Endothelial cell of umbilical vein (primary cell): ENCODE results near the gene NFIA.

Source experiments
- EZH2 ChIP-seq: IDR thresholded peaks from 2 replicates; pipeline ENCODE4 v1.6.1; 2012; ENCODE audit warnings: borderline replicate concordance, low read depth, mild to moderate bottlenecking, moderate library complexity, low read length, inconsistent platforms; ENCODE audit not compliant: severe bottlenecking
- FOS ChIP-seq: IDR thresholded peaks from 2 replicates; pipeline ENCODE4 v1.6.1; 2011; ENCODE audit warnings: mild to moderate bottlenecking, low read length, moderate library complexity, borderline replicate concordance; ENCODE audit not compliant: insufficient read depth
- GATA2 ChIP-seq: IDR thresholded peaks from 2 replicates; pipeline ENCODE4 v1.7.0; 2011; ENCODE audit warnings: low read depth, mild to moderate bottlenecking, moderate library complexity, mixed read lengths, low read length; ENCODE audit not compliant: insufficient read length, insufficient read depth
- JUN ChIP-seq: IDR thresholded peaks from 2 replicates; pipeline ENCODE4 v1.6.1; 2011; ENCODE audit warnings: borderline replicate concordance, low read depth; ENCODE audit not compliant: insufficient read length, insufficient read depth
- MAX ChIP-seq: IDR thresholded peaks from 2 replicates; pipeline ENCODE4 v1.6.1; 2011; ENCODE audit not compliant: insufficient read depth, insufficient read length
- MYC ChIP-seq: IDR thresholded peaks from one replicate; pipeline ENCODE4 v1.6.1; 2011; ENCODE audit warnings: mild to moderate bottlenecking, low read depth, low read length
- POLR2A ChIP-seq: IDR thresholded peaks from 2 replicates; pipeline ENCODE4 v1.6.1; 2012; ENCODE audit warnings: low read depth, mild to moderate bottlenecking, control low read depth, low read length
- POLR2AphosphoS5 ChIP-seq: IDR thresholded peaks from 2 replicates; pipeline ENCODE4 v1.6.1; 2012; ENCODE audit warnings: low read depth, mild to moderate bottlenecking, control low read depth, low read length, moderate library complexity; ENCODE audit not compliant: insufficient read depth
- TF ChIP-seq, protein P1 (sequence below), 2 donors: IDR thresholded peaks; 1 replicate in 1 of 2; 2 replicates in 1 of 2; pipeline ENCODE4 v1.5.1; 2011; ENCODE audit warnings: low read length in 2 of 2, mild to moderate bottlenecking in 2 of 2, moderate library complexity in 2 of 2, control low read depth in 1 of 2, inconsistent platforms in 1 of 2, low read depth in 1 of 2; ENCODE audit not compliant: insufficient read depth in 1 of 2; ENCODE audit errors: extremely low read depth in 1 of 2

DNA sequence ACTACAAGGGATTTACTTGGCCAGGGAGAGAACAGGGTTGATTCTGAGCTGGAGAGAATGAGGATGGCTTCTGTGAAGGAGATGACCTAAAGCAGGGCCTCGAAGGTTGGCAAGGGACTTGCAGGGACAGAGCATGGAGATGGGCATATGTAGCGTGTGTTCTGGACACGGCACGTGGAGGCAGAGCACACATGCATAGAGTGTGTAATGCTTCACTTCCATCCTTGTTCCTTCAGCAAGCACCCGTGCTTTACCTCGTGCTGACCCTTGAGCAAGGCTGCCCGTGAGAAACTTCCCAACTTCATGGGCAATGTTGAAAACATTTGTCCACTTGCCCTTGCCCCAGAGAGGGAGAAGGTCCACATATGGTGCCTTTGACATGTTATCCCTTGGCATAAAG, 33.1 kb downstream of the NFIA start:
- TF ChIP-seq POLR2AphosphoS5 (no peak), EZH2 (no peak), POLR2A (no peak), MAX (no peak), JUN (no peak), FOS (no peak), MYC (no peak), GATA2 (no peak)
- TF ChIP-seq, protein P1, sequence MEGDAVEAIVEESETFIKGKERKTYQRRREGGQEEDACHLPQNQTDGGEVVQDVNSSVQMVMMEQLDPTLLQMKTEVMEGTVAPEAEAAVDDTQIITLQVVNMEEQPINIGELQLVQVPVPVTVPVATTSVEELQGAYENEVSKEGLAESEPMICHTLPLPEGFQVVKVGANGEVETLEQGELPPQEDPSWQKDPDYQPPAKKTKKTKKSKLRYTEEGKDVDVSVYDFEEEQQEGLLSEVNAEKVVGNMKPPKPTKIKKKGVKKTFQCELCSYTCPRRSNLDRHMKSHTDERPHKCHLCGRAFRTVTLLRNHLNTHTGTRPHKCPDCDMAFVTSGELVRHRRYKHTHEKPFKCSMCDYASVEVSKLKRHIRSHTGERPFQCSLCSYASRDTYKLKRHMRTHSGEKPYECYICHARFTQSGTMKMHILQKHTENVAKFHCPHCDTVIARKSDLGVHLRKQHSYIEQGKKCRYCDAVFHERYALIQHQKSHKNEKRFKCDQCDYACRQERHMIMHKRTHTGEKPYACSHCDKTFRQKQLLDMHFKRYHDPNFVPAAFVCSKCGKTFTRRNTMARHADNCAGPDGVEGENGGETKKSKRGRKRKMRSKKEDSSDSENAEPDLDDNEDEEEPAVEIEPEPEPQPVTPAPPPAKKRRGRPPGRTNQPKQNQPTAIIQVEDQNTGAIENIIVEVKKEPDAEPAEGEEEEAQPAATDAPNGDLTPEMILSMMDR (IDR thresholded peaks at IDR 0.05; ENCODE audit: extremely low read depth in 1 of 2, insufficient read depth in 1 of 2, low read depth in 1 of 2, low read length in 2 of 2): no peak
